Gastrocnemius medialis (tissue), 4 donors: ENCODE measurements around the gene PPA1. TPM values are rescaled to one million over a fixed set of nuclear protein-coding genes. Genes with fewer than 3 reads are reported as not detected.

Experiments
- ATAC-seq, 2 donors: fragments of 150-250 bp; one replicate each; pipeline ENCODE4 v1.9.1; 2016
- DNase-seq, 2 donors: peaks; one replicate each; pipeline ENCODE4 v3.0.0-alpha.2; 2019
- H3K27ac ChIP-seq, 4 donors: fragments of 200-600 bp; sonication (generic); 1 replicate in 1 of 4; 2 replicates in 3 of 4; pipeline ENCODE4 v1.5.1; 2016 to 2018; ENCODE audit warnings: mild to moderate bottlenecking in 2 of 4, moderate library complexity in 1 of 4
- H3K27me3 ChIP-seq, 3 donors: fragments of 200-600 bp; sonication (generic) in 2 of 3; 1 replicate in 1 of 3; 2 replicates in 2 of 3; pipeline versions ENCODE4 v1.5.1 to v1.6.0; 2016 to 2019; ENCODE audit warnings: mild to moderate bottlenecking in 1 of 3, moderate library complexity in 1 of 3
- H3K36me3 ChIP-seq, 2 donors: fragments of 200-600 bp; sonication (generic) in 1 of 2; one replicate each; pipeline ENCODE4 v1.5.1; 2017 to 2018
- H3K4me1 ChIP-seq, 2 donors: fragments of 200-600 bp; sonication (generic) in 1 of 2; one replicate each; pipeline ENCODE4 v1.5.1; 2016 to 2017; ENCODE audit warnings: mild to moderate bottlenecking in 2 of 2
- H3K4me3 ChIP-seq, 4 donors: fragments of 200-600 bp; sonication (generic) in 3 of 4; 1 replicate in 1 of 4; 2 replicates in 3 of 4; pipeline ENCODE4 v1.5.1; 2016 to 2019; ENCODE audit warnings: mild to moderate bottlenecking in 2 of 4
- H3K9me3 ChIP-seq, 3 donors: fragments of 200-600 bp; sonication (generic) in 2 of 3; 1 replicate in 1 of 3; 2 replicates in 2 of 3; pipeline ENCODE4 v1.5.1; 2016 to 2019
- CTCF ChIP-seq, 5 experiments: fragments of 450-650 bp in 3 of 5; fragments of 200-600 bp in 2 of 5; sonication (generic) in 2 of 5; IDR thresholded peaks in 4 of 5; conservative IDR thresholded peaks in 1 of 5; 1 replicate in 4 of 5; 2 replicates in 1 of 5; pipeline ENCODE4 v1.5.1; 2016 to 2019; ENCODE audit warnings: antibody characterized with exemption in 5 of 5, mild to moderate bottlenecking in 3 of 5, moderate library complexity in 3 of 5
- POLR2A ChIP-seq, 2 donors: fragments of 450-650 bp; IDR thresholded peaks; one replicate each; pipeline ENCODE4 v1.6.1; 2017; ENCODE audit warnings: antibody characterized with exemption in 2 of 2, mild to moderate bottlenecking in 2 of 2, moderate library complexity in 2 of 2
- in situ Hi-C, 4 donors: fragments of 200-750 bp; cut with MboI; loops; one replicate each; pipeline versions ENCODE4 v1.15.0 to v1.8.0; 2017; ENCODE audit warnings: low sequenced_read_pairs in 4 of 4
- intact Hi-C: fragments of 100-400 bp; cut with DNase I; formaldehyde crosslinking; loops from one replicate; pipeline ENCODE4 v1.15.1; 2023; ENCODE audit warnings: low total_unique reads
- total RNA-seq, 4 donors: library from RNA; depleted of rRNA; stranded (reverse); fragments of >200 nt; gene quantifications; one replicate each; pipeline versions ENCODE4 v1.1.0 to v1.2.3, GENCODE V29; 2016

The PPA1 gene
- total RNA-seq, 4 donors from 2014 or later: 73.9 to 146 (median 95.3) TPM

- Histone ChIP-seq H3K36me3 (peaks cover 0 to 20% of the 10 kb centered on the region in 2 donors), H3K27me3 (no peaks in the 10 kb centered on the region), H3K27ac (peak overlapping the region; percentile 20 to 64 (median 57)), H3K9me3 (no peaks in the 10 kb centered on the region), H3K4me1 (peaks cover 0 to 9% of the 10 kb centered on the region in 2 donors), H3K4me3 (peak overlapping the region in 2 of 4 donors; percentile 8 to 26)
- no peak for ATAC-seq
- TF ChIP-seq CTCF (IDR thresholded peaks at IDR 0.05 in 4 of 5, conservative IDR thresholded peaks at IDR 0.05 in 1 of 5): no peak
- no peak for TF ChIP-seq POLR2A (IDR thresholded peaks at IDR 0.05)
- intact Hi-C loops: loop anchor here (1.0 kb wide), 2 partner anchors 127 to 143 kb away; no protein-coding TSS in a partner anchor
- in situ Hi-C loops: loop anchor here in 2 of 4 donors (5.0 to 10.0 kb wide), 2 partner anchors 54 to 141 kb away; no protein-coding TSS in a partner anchor
- DNase-seq: no peak
Observed at GRCh38 chr10:70221030-70221429, 12.2 kb downstream of the PPA1 start.

- no peak for DNase-seq
- in situ Hi-C loops (no loop called here), intact Hi-C loops (no loop called here)
- Histone ChIP-seq H3K4me3 (no peak overlapping the region), H3K4me1 (no peaks in the 10 kb centered on the region), H3K36me3 (peaks cover 0 to 69% of the 10 kb centered on the region in 2 donors), H3K27me3 (no peaks in the 10 kb centered on the region), H3K9me3 (no peaks in the 10 kb centered on the region), H3K27ac (no peak overlapping the region)
- TF ChIP-seq CTCF (IDR thresholded peaks at IDR 0.05 in 4 of 5, conservative IDR thresholded peaks at IDR 0.05 in 1 of 5) (no peak), POLR2A (IDR thresholded peaks at IDR 0.05) (no peak)
- ATAC-seq: no peak
Observed at GRCh38 chr10:70212879-70213278, 20.4 kb downstream of the PPA1 start.

- H3K4me1 ChIP-seq: no peaks in the 10 kb centered on the region
- H3K4me3 ChIP-seq: no peak overlapping the region
- DNase-seq: no peak
- no peak overlapping the region for H3K27ac ChIP-seq
- in situ Hi-C loops: no loop called here
- H3K36me3 ChIP-seq: peaks cover 0 to 69% of the 10 kb centered on the region in 2 donors
- TF ChIP-seq CTCF (IDR thresholded peaks at IDR 0.05 in 4 of 5, conservative IDR thresholded peaks at IDR 0.05 in 1 of 5) (no peak), POLR2A (IDR thresholded peaks at IDR 0.05) (no peak)
- H3K9me3 ChIP-seq: no peaks in the 10 kb centered on the region
- H3K27me3 ChIP-seq: no peaks in the 10 kb centered on the region
- no peak for ATAC-seq
- intact Hi-C loops: no loop called here
Observed at GRCh38 chr10:70212277-70212676, 21.0 kb downstream of the PPA1 start.

- H3K27me3 ChIP-seq: no peaks in the 10 kb centered on the region
- peaks cover 3 to 90% of the 10 kb centered on the region in 2 donors for H3K36me3 ChIP-seq
- no peaks in the 10 kb centered on the region for H3K9me3 ChIP-seq
- ATAC-seq: no peak
- H3K4me3 ChIP-seq: no peak overlapping the region
- TF ChIP-seq CTCF (IDR thresholded peaks at IDR 0.05 in 4 of 5, conservative IDR thresholded peaks at IDR 0.05 in 1 of 5): no peak
- no peak for TF ChIP-seq POLR2A (IDR thresholded peaks at IDR 0.05)
- intact Hi-C loops (no loop called here), in situ Hi-C loops (no loop called here)
- no peak overlapping the region for H3K27ac ChIP-seq
- no peak for DNase-seq
- H3K4me1 ChIP-seq: no peaks in the 10 kb centered on the region
Observed at GRCh38 chr10:70206762-70207161, 26.5 kb downstream of the PPA1 start.

GRCh38 chr10:70201105-70201504 is 32.1 kb downstream of the PPA1 start:
- in situ Hi-C loops: no loop called here
- Histone ChIP-seq H3K27ac (no peak overlapping the region), H3K4me3 (no peak overlapping the region), H3K27me3 (no peaks in the 10 kb centered on the region), H3K4me1 (no peaks in the 10 kb centered on the region), H3K36me3 (peaks cover 3 to 56% of the 10 kb centered on the region in 2 donors), H3K9me3 (no peaks in the 10 kb centered on the region)
- ATAC-seq: no peak
- TF ChIP-seq POLR2A (IDR thresholded peaks at IDR 0.05) (no peak), CTCF (IDR thresholded peaks at IDR 0.05 in 4 of 5, conservative IDR thresholded peaks at IDR 0.05 in 1 of 5) (no peak)
- DNase-seq: no peak
- intact Hi-C loops: no loop called here
